ENCODE results near the gene DLX4. TPM values are rescaled to one million over a fixed set of nuclear protein-coding genes. Genes with fewer than 3 reads are reported as not detected.

The DLX4 gene
- total RNA-seq, 1 donor from 2014 or later = not detected

GRCh38 chr17:49936386-49936785, 32.6 kb upstream of the DLX4 start:
- H3K27me3 Mint-ChIP-seq (ENCODE audit: low read depth, unreplicated experiment) = peaks cover 67% of the 10 kb centered on the region
- Histone ChIP-seq H3K4me2 (ENCODE audit: low read length) (no peak overlapping the region), H4K20me1 (ENCODE audit: insufficient read depth, low read length) (no peaks in the 10 kb centered on the region), H3K79me2 (ENCODE audit: insufficient read depth, low read length) (no peaks in the 10 kb centered on the region), H3K9me3 (ENCODE audit: insufficient read depth, low read depth, low read length) (no peaks in the 10 kb centered on the region), H3K27me3 (ENCODE audit: insufficient read depth, low read length) (peaks cover 36% of the 10 kb centered on the region), H3K4me1 (ENCODE audit: insufficient read depth, low read length) (no peaks in the 10 kb centered on the region), H3K4me3 (ENCODE audit: insufficient read depth, low read depth, low read length) (no peak overlapping the region), H3K36me3 (ENCODE audit: insufficient read depth, low read length) (no peaks in the 10 kb centered on the region), H3K9ac (ENCODE audit: low read length) (no peak overlapping the region), H2AFZ (ENCODE audit: low read depth, low read length) (no peak overlapping the region), H3K27ac (ENCODE audit: low read depth, low read length) (no peak overlapping the region)
- no peaks in the 10 kb centered on the region for H3K4me1 Mint-ChIP-seq (ENCODE audit: low read depth, unreplicated experiment)
- H3K9me3 Mint-ChIP-seq (ENCODE audit: unreplicated experiment) = no peaks in the 10 kb centered on the region
- DNase-seq (ENCODE audit: low read depth) (no peak), FAIRE-seq (no peak)
- H3K27ac Mint-ChIP-seq (ENCODE audit: unreplicated experiment) = no peak overlapping the region
- no peak overlapping the region for H3K4me3 Mint-ChIP-seq (ENCODE audit: unreplicated experiment)
- H3K36me3 Mint-ChIP-seq (ENCODE audit: low read depth, unreplicated experiment) = no peaks in the 10 kb centered on the region
- no peak for TF ChIP-seq EZH2 (IDR thresholded peaks at IDR 0.05; ENCODE audit: insufficient read depth, low read length)
- TF ChIP-seq CTCF (IDR thresholded peaks at IDR 0.05; ENCODE audit: insufficient read depth, low read depth, low read length) = no peak

- Histone ChIP-seq H3K36me3 (ENCODE audit: insufficient read depth, low read length) (no peaks in the 10 kb centered on the region), H2AFZ (ENCODE audit: low read depth, low read length) (no peak overlapping the region), H3K4me2 (ENCODE audit: low read length) (no peak overlapping the region), H3K4me3 (ENCODE audit: insufficient read depth, low read depth, low read length) (no peak overlapping the region), H3K79me2 (ENCODE audit: insufficient read depth, low read length) (no peaks in the 10 kb centered on the region), H3K4me1 (ENCODE audit: insufficient read depth, low read length) (peaks cover 3% of the 10 kb centered on the region), H4K20me1 (ENCODE audit: insufficient read depth, low read length) (no peaks in the 10 kb centered on the region), H3K27me3 (ENCODE audit: insufficient read depth, low read length) (peaks cover 38% of the 10 kb centered on the region), H3K9me3 (ENCODE audit: insufficient read depth, low read depth, low read length) (no peaks in the 10 kb centered on the region), H3K9ac (ENCODE audit: low read length) (no peak overlapping the region), H3K27ac (ENCODE audit: low read depth, low read length) (no peak overlapping the region)
- DNase-seq (ENCODE audit: low read depth) (no peak), FAIRE-seq (no peak)
- H3K4me1 Mint-ChIP-seq (ENCODE audit: low read depth, unreplicated experiment) = no peaks in the 10 kb centered on the region
- H3K27me3 Mint-ChIP-seq (ENCODE audit: low read depth, unreplicated experiment) = peaks cover 74% of the 10 kb centered on the region
- no peak overlapping the region for H3K27ac Mint-ChIP-seq (ENCODE audit: unreplicated experiment)
- H3K36me3 Mint-ChIP-seq (ENCODE audit: low read depth, unreplicated experiment) = no peaks in the 10 kb centered on the region
- H3K9me3 Mint-ChIP-seq (ENCODE audit: unreplicated experiment) = peaks cover 2% of the 10 kb centered on the region
- TF ChIP-seq CTCF (IDR thresholded peaks at IDR 0.05; ENCODE audit: insufficient read depth, low read depth, low read length) = no peak
- TF ChIP-seq EZH2 (IDR thresholded peaks at IDR 0.05; ENCODE audit: insufficient read depth, low read length) = no peak
- no peak overlapping the region for H3K4me3 Mint-ChIP-seq (ENCODE audit: unreplicated experiment)
These were observed 29.7 kb upstream of the DLX4 start for GRCh38 chr17:49939318-49939717.

GRCh38 chr17:49941427-49941826, 27.6 kb upstream of the DLX4 start:
- H3K79me2 ChIP-seq (ENCODE audit: insufficient read depth, low read length) = no peaks in the 10 kb centered on the region
- no peak overlapping the region for H3K4me3 Mint-ChIP-seq (ENCODE audit: unreplicated experiment)
- no peak overlapping the region for H2AFZ ChIP-seq (ENCODE audit: low read depth, low read length)
- no peaks in the 10 kb centered on the region for H3K36me3 Mint-ChIP-seq (ENCODE audit: low read depth, unreplicated experiment)
- H3K9ac ChIP-seq (ENCODE audit: low read length) = no peak overlapping the region
- TF ChIP-seq EZH2 (IDR thresholded peaks at IDR 0.05; ENCODE audit: insufficient read depth, low read length) (no peak), CTCF (IDR thresholded peaks at IDR 0.05; ENCODE audit: insufficient read depth, low read depth, low read length) (no peak)
- FAIRE-seq (no peak), DNase-seq (ENCODE audit: low read depth) (no peak)
- H3K9me3 Mint-ChIP-seq (ENCODE audit: unreplicated experiment) = peaks cover 2% of the 10 kb centered on the region
- H3K27me3 ChIP-seq (ENCODE audit: insufficient read depth, low read length) = peaks cover 36% of the 10 kb centered on the region
- no peaks in the 10 kb centered on the region for H4K20me1 ChIP-seq (ENCODE audit: insufficient read depth, low read length)
- no peaks in the 10 kb centered on the region for H3K4me1 Mint-ChIP-seq (ENCODE audit: low read depth, unreplicated experiment)
- no peak overlapping the region for H3K4me2 ChIP-seq (ENCODE audit: low read length)
- H3K27ac ChIP-seq (ENCODE audit: low read depth, low read length) = no peak overlapping the region
- H3K4me1 ChIP-seq (ENCODE audit: insufficient read depth, low read length) = peaks cover 8% of the 10 kb centered on the region
- no peaks in the 10 kb centered on the region for H3K9me3 ChIP-seq (ENCODE audit: insufficient read depth, low read depth, low read length)
- peaks cover 73% of the 10 kb centered on the region for H3K27me3 Mint-ChIP-seq (ENCODE audit: low read depth, unreplicated experiment)
- H3K4me3 ChIP-seq (ENCODE audit: insufficient read depth, low read depth, low read length) = no peak overlapping the region
- no peaks in the 10 kb centered on the region for H3K36me3 ChIP-seq (ENCODE audit: insufficient read depth, low read length)
- peak overlapping the region; percentile 12 for H3K27ac Mint-ChIP-seq (ENCODE audit: unreplicated experiment)

Measured in astrocyte (in vitro differentiated cells and primary cell).